Iris pigment epithelial cell (primary cell): ENCODE data around the gene FAAH2.
A peak's percentile ranks its signal among the peaks of the same experiment; 100 is the strongest.
"Not testable (repeated sequence)": the region's sequence is repeated elsewhere in the genome, so short reads cannot be mapped to it uniquely, and the experiment has no call there.

Experiments used
- DNase-seq: peaks from one replicate; pipeline ENCODE4 v3.0.0-alpha.2; 2011; ENCODE audit warnings: low read depth

Gene FAAH2

DNA sequence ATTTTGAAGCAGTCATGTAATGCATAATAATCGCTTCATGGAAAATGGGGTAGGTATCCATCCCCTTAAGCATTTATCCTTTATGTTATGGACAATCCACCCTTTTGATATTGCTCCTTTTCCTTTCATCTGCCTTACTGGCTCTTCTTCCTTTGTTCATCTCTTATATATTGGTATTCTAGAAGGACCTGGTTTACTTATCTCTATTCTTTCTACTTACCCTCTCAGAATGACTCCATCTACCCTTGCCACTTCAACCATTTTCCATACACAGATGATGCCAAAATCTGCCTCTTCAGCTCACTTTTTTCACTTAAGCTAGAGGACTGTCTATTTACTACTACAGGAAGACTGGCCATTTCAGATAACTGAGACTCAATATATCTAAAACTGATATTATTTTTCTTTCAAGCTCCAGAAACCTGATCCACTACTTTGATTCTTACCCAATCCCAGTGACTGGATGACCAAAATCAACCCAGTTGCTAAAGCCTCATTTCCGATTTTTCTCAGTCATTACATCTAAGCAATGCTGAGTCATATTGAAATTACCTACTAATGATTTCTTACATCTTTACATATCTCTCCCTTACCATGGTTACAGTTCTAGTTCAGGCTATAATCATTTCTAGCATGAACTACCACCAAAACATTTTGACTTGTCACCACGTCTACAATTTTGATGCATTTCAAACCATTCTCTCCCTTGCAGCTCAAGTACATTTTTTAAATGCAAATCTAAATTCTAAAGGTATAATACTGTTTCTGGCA, 93.7 kb downstream of the FAAH2 start:
- no peak for DNase-seq

DNA sequence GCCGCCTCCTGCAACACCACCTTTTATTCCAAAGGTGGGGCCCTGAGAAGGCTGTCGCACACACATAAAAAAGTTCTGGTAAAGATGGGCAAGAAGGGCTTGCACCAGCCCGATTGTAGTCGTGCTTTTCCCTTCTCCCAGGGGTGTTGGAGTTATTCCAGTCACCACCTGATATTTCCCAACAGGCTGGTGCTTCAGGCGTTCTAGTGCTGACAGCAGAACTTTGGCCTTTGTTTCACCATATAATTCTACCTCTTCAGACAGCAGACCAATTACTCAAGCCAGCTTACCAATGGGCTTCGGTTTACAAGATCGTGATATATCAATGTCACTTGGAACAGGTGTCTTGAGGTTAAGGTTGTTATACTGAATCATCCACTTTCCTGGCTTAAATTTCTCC, 107.7 kb downstream of the FAAH2 start:
- DNase-seq, result not testable (repeated sequence)

DNA sequence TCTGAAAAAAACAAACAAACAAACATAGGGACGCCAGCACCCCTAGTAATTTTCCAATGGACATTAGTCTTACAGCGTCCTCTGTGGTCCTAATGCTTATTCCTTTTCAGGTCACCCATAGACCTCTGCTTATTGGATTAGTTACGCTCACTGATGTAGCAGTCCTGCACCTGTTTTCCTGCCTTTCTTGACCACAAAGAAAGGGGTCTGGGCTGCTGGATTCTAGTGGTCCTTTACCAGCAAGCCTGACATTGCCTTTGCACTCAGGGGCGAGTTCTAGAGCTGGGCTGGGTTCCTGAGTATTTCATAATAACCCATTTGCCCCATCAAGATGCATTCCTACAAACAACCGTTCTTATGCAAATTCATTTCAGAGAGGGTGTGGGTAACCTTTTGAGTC, 116.7 kb downstream of the FAAH2 start:
- not testable (repeated sequence) for DNase-seq

DNA sequence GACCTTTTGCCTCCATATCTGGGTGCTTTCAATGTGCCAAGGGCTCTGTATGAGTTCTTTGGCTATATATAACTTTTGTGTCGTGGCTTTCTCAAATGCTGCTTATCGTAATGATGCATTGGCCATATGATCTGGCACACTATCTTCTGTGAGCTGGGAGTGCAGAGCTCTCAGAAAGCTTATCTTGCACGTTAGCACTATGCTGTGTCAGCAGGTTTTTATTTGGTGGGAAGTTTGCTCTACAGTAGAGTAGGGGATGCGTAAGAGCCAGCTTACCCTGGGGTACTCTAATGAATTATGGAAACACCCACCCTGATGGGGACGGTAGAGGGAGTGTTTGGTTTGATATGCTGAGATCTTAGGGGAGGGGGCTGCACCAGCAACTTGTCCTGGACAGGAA, 119.6 kb downstream of the FAAH2 start:
- no peak for DNase-seq

DNA sequence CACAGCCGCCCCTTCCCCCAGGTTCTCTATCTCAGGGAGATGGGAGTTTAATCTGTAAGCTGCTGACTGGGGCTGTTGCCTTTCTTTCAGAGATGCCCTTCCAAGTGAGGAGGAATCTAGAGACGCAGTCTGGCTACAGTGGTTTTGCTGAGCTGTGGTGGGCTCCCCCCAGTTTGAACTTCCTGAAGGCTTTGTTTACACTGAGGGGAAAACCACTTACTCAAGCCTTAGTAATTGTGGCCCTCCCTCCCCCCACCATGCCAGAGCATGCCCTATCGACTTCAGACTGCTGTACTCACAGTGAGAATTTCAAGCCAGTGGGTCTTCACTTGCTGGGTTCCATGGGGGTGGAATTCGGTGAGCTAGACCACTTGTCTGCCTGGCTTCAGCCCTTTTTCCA, 131.3 kb downstream of the FAAH2 start:
- DNase-seq, result no peak

DNA sequence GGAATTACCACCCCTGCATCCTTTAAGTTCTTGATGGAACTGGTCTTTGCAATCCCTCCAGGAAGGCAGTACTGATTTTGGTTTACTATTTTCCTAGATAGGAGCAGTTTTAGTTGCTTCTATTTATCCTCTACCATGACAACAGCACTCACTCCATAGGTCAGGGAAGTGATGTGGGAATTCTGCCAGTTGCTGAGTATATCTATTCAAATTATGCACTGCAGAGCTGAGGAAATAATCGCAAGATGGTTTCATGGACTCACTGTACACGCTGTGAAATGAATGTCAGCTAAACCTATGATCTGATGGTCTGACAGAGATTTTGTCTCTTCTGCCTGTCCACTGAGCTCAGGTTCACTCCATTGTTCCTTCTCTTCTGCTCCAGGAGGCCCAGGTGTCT, 135.8 kb downstream of the FAAH2 start:
- DNase-seq, result no peak

DNA sequence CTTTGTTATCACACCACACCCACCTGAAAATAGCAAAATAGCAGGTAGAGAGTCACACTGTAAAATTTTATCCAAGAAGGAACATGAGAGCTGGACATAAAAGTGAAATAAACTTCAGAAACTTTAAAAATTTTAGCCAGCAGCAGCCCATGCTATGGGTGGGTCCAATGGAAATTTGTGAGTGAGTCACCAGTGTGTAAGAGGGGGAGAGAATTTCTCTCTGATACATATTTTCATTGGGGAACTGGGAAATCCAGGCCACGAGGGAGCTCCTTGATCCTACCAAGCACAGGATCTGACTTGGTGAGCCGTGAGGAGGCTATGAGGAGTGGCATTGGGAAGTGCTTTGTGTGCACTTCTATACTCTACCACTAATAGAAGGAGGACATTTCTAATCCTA, 136.3 kb downstream of the FAAH2 start:
- no peak for DNase-seq

DNA sequence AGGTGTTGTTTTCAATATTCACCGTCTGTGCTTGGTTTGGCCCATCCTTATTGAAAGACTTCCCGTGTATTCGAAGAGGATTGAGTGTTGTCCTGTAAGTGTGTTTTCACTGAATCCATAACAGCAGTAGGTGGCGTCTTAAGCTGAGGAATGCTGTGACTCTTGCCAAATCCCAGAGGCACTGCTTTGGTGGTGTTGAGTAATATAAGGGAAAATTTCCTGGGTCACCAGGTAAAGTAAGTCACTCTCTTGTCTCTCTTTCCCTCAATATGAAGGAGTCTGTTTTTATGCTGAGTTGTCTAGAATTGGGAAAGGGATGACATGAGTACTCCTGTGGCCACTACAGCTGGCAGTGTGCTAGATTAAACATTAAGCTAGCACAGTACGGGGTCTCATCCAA, 158.6 kb downstream of the FAAH2 start:
- DNase-seq, result no peak

DNA sequence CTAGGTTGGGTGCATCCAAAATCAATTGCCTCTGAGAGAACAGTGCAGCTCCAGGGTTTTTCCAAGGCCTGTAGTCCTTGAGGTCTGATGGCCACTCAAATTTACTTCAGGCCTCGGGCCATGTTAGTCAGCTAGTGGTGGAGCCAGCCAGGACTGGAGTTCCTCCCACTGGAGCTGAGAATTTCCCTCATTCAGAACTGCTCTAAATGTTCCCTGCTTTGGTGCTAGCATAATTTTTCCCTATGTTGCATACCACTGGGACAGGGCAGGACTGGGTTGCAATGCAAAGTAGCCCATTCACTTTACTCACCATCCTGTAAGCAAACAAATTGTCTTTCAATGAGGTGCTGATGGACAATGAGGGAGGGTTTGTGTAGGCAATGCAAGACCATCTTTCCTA, 159.3 kb downstream of the FAAH2 start:
- DNase-seq, result no peak

DNA sequence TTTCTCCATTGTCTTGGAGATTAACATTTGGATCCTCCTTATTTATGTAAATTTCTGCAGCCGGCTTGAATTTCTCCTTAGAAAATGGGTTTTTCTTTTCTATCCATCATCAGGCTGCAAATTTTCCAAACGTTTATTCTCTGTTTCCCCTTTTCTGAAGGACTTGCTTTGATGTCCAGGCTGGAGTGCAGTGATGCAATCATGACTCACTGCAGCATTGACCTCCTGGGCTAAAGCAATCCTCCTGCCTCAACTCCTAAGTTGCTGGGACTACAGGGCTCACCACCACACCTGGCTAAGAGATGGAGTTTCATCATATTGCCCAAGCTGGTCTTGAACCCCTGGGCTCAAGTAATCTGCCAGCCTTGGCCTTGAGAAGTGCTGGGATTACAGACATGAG, 161.3 kb downstream of the FAAH2 start:
- peak; percentile 16 for DNase-seq

DNA sequence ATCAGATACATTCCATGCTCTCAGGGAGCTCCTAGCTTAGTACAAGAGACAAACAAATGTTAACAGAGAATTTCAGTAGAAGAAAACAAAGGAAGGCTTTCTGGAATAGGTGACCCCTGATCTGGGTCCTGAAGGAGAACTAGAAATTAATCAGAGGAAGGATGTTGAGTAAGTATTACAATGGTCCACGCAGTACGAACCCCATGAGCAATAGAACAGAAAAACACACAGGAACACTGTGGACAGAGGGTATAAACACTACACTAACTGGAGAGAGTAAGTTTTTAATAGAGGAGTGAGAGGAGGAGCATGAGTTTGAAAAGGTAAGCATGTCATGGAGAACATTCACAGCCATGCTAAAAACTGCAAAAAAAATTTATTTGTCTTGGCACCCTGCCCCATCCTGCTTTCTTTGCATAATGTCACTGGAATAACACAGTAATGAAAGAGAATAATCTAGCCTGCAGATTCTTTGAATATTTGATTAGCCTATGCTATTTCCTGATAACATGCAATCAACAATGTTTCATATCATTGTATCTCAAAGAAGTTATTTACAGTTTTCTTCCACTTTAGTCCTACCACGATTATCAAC, 165.0 kb downstream of the FAAH2 start:
- no peak for DNase-seq

DNA sequence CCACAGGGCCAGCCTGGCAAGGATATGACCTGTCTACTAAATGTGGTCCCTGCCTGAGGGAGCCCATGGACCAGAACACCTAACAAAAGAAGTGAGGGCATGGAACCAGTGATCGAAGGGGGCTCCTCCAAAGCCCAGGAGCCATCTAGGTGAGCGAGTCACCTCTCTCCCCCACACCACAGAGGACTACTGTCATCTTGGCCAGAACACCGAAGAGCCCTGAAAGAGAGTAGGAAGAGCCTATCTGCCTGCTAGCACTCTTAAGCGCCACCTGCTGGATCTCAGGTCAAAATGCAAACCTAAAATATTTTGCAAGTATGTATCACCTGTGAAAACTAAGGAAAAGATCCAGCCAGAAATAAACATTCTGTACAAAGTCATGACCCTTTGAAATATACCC, 167.4 kb downstream of the FAAH2 start:
- DNase-seq, result peak; percentile 8

DNA sequence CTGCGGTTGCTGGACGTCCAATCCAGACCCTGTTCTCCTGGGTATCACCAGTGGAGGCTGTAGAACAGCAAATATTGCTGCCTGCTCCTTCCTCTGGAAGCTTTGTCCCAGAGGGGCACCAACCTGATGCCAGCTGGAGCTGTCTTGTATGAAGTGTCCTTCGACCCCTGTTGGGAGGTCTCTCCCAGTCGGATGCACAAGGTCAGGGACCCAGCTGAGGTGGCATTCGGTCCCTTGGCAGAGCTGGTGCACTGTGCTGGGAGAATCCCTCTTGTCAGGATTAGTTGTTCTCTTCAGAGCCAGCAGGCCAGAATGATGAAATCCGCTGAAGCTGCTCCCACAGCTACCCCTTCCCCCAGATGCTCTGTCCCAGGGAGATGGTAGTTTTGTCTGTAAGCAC, 195.0 kb downstream of the FAAH2 start:
- no peak for DNase-seq

DNA sequence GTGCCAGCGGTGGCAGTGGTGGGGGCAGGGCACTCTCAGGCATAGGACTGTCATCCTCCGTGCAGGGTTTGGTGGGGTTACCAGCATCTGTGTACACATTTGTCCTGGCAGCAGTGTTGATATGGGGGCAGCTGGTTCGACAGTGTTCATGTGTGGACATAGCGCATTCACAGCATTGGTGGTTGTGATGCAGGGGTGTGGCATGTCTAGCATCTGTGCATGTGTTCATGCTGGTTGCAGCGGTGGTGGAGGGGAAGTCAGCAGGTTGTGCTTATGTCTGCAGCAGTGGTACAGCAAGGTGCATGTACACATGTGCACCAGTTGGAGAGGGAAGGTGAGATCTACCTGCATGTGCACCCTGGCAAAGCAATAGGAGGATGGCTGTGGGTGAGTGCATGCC, 230.0 kb downstream of the FAAH2 start:
- DNase-seq, result no peak

DNA sequence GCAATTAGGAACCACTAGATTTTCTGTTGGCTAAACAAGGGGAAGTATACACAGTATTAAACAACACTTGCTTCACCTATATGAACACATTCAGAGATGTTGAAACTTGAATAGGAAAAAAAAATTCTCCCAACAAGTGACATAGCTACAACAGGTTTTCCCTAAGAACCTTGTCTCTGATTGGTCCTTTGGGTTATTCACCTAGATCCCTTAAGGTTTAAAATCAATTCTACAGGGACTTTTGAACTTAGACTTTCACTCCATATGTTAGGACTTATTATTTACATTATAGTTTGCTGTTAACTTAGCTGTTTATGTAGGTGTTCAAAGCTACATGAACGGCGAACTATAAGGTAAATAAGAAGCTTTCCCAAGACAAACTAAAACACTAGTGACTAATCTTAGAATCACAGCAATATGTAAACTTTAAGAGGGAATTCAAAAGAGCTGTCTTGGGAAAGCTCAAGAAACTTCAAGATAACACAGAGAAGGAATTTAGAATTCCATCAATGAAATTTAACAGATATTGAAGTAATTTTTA, 233.1 kb downstream of the FAAH2 start:
- no peak for DNase-seq

DNA sequence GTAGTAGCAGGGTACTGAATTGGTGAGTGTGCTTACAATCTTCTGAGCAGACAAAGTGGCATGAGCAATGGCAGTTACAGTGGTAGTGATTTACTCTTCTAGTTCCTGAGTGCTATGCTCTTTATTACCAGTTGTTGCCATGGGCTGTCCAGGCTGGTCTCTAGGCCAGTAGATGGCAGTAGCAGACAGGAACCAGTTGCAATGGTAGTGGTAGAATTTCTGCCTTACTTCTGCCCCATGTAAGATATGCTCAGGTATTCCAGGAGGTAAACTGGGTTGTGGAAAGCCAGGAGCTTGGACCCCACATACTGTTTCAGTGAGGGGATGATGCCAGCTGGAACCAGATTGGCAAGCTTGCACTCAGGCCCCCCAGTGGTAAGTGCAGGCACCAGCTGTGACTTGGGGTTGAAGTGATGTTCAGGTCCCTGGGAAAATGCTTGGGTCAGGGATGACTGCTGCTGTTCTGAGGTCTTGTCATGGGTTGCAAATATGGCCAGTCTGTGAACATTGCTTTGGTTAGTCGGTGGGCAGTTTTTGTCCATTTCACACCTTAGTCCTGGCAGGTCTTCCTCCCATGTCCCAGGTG, 242.3 kb downstream of the FAAH2 start:
- no peak for DNase-seq
